WTC11 (cell line): ENCODE measurements around the gene TRAPPC2B. TPM values are rescaled to one million over a fixed set of nuclear protein-coding genes. Genes with fewer than 3 reads are reported as not detected.

ENCODE experiments used
- ATAC-seq: fragments of 200-7000 bp; cut with Tn5 transposase; 2 replicates; pipeline ENCODE4 v1.10.0; 2021; ENCODE audit warnings: mild to moderate bottlenecking, moderate library complexity
- CTCF ChIA-PET: fragments of 300-600 bp; sonication (Branson Sonifier 250); formaldehyde crosslinking; loops from one replicate; lab custom pipeline; 2021; ENCODE audit warnings: antibody characterized with exemption; lab: Charles Lee
- POLR2A ChIA-PET: fragments of 350-600 bp; sonication (Branson Sonifier 250); formaldehyde crosslinking; loops from one replicate; lab custom pipeline; 2021; ENCODE audit warnings: antibody characterized with exemption; lab: Charles Lee
- DNase-seq: peaks from one replicate; pipeline ENCODE4 v3.0.0; 2021; ENCODE audit warnings: low spot score
- H3K27ac Mint-ChIP-seq: 2 replicates; pipeline ENCODE4 v1.8.0; 2021; ENCODE audit warnings: mixed read lengths
- H3K27me3 Mint-ChIP-seq: 2 replicates; pipeline ENCODE4 v1.8.0; 2021; ENCODE audit warnings: low read depth, mild to moderate bottlenecking, moderate library complexity, mixed read lengths
- H3K36me3 Mint-ChIP-seq: 2 replicates; pipeline ENCODE4 v1.8.0; 2021; ENCODE audit warnings: mixed read lengths
- H3K4me1 Mint-ChIP-seq: 2 replicates; pipeline ENCODE4 v1.8.0; 2022; ENCODE audit warnings: mixed read lengths
- H3K4me3 Mint-ChIP-seq: 2 replicates; pipeline ENCODE4 v1.8.0; 2021; ENCODE audit warnings: mild to moderate bottlenecking, moderate library complexity, mixed read lengths
- H3K9me3 Mint-ChIP-seq: 2 replicates; pipeline ENCODE4 v1.8.0; 2021; ENCODE audit warnings: mixed read lengths
- ATF1 ChIP-seq: sonication (generic); formaldehyde crosslinking; IDR thresholded peaks from 2 replicates; pipeline ENCODE4 v1.8.1; 2023; ENCODE audit warnings: mild to moderate bottlenecking, moderate library complexity, missing genetic modification reagents
- CREM ChIP-seq: sonication (generic); formaldehyde crosslinking; IDR thresholded peaks from 2 replicates; pipeline ENCODE4 v1.8.1; 2022; ENCODE audit warnings: mild to moderate bottlenecking, missing genetic modification reagents, moderate library complexity
- ELF4 ChIP-seq: sonication (generic); formaldehyde crosslinking; IDR thresholded peaks from 2 replicates; pipeline ENCODE4 v1.8.1; 2022; ENCODE audit warnings: low read depth, mild to moderate bottlenecking, moderate library complexity, missing genetic modification reagents
- EMX1 ChIP-seq: fragments of 250-450 bp; sonication (Bioruptor Pico); IDR thresholded peaks from 2 replicates; pipeline ENCODE4 v1.8.0; 2021; ENCODE audit warnings: mild to moderate bottlenecking
- FOXJ3 ChIP-seq: sonication (generic); formaldehyde crosslinking; IDR thresholded peaks from 2 replicates; pipeline ENCODE4 v1.9.0; 2021; ENCODE audit warnings: missing genetic modification reagents, mild to moderate bottlenecking, borderline replicate concordance
- FOXK1 ChIP-seq: sonication (generic); formaldehyde crosslinking; IDR thresholded peaks from 2 replicates; pipeline ENCODE4 v1.8.0; 2022; ENCODE audit warnings: mild to moderate bottlenecking, moderate library complexity, missing genetic modification reagents
- FOXP1 ChIP-seq: sonication (generic); formaldehyde crosslinking; IDR thresholded peaks from 2 replicates; pipeline ENCODE4 v1.8.0; 2022; ENCODE audit warnings: missing genetic modification reagents, mild to moderate bottlenecking, moderate library complexity, borderline replicate concordance
- GABPB1 ChIP-seq: sonication (generic); formaldehyde crosslinking; IDR thresholded peaks from 2 replicates; pipeline ENCODE4 v1.8.1; 2023; ENCODE audit warnings: mild to moderate bottlenecking, missing genetic modification reagents
- JAZF1 ChIP-seq: fragments of 250-450 bp; sonication (Bioruptor Pico); IDR thresholded peaks from 2 replicates; pipeline ENCODE4 v1.9.0; 2021; ENCODE audit warnings: moderate library complexity, mild to moderate bottlenecking, inconsistent platforms
- MYBL2 ChIP-seq: sonication (generic); formaldehyde crosslinking; IDR thresholded peaks from 2 replicates; pipeline ENCODE4 v1.8.1; 2023; ENCODE audit warnings: mild to moderate bottlenecking, moderate library complexity, missing genetic modification reagents
- NFYB ChIP-seq: sonication (generic); formaldehyde crosslinking; conservative IDR thresholded peaks from 2 replicates; pipeline ENCODE4 v1.8.0; 2022; ENCODE audit warnings: low read depth, missing genetic modification reagents
- NR3C1 ChIP-seq: sonication (generic); formaldehyde crosslinking; conservative IDR thresholded peaks from 2 replicates; pipeline ENCODE4 v1.8.1; 2023; ENCODE audit warnings: low read depth, mild to moderate bottlenecking, missing genetic modification reagents
- RORB ChIP-seq: fragments of 250-450 bp; sonication (Bioruptor Pico); IDR thresholded peaks from 2 replicates; pipeline ENCODE4 v1.9.0; 2021; ENCODE audit warnings: mild to moderate bottlenecking
- SP1 ChIP-seq: sonication (generic); formaldehyde crosslinking; conservative IDR thresholded peaks from 2 replicates; pipeline ENCODE4 v1.8.1; 2022; ENCODE audit warnings: missing genetic modification reagents
- TEAD1 ChIP-seq: sonication (generic); formaldehyde crosslinking; IDR thresholded peaks from 2 replicates; pipeline ENCODE4 v1.8.0; 2022; ENCODE audit warnings: mild to moderate bottlenecking, missing genetic modification reagents
- ZNF263 ChIP-seq: sonication (generic); formaldehyde crosslinking; IDR thresholded peaks from 2 replicates; pipeline ENCODE4 v1.8.1; 2022; ENCODE audit warnings: low read depth, mild to moderate bottlenecking, moderate library complexity, missing genetic modification reagents
- ZNF423 ChIP-seq: fragments of 250-450 bp; sonication (Bioruptor Pico); IDR thresholded peaks from 2 replicates; pipeline ENCODE4 v2.1.2; 2022; ENCODE audit warnings: mild to moderate bottlenecking, moderate library complexity
- total RNA-seq: library from RNA; stranded (reverse); gene quantifications from 3 replicates; pipeline ENCODE4 v1.2.3, GENCODE V29; 2021
- TF ChIP-seq, protein P1 (sequence below): fragments of 250-450 bp; sonication (Bioruptor Pico); IDR thresholded peaks from 2 replicates; pipeline ENCODE4 v1.8.0; 2021; ENCODE audit warnings: mild to moderate bottlenecking
- TF ChIP-seq, protein P2 (sequence below): sonication (generic); formaldehyde crosslinking; IDR thresholded peaks from 2 replicates; pipeline ENCODE4 v1.8.0; 2023; ENCODE audit warnings: missing genetic modification reagents
- TF ChIP-seq, protein P3 (sequence below): sonication (generic); formaldehyde crosslinking; IDR thresholded peaks from 2 replicates; pipeline ENCODE4 v1.8.1; 2023; ENCODE audit warnings: mild to moderate bottlenecking, missing genetic modification reagents, moderate library complexity
- TF ChIP-seq, protein P4 (sequence below): sonication (generic); formaldehyde crosslinking; IDR thresholded peaks from 2 replicates; pipeline ENCODE4 v1.8.0; 2022; ENCODE audit warnings: mild to moderate bottlenecking, missing genetic modification reagents
- TF ChIP-seq, protein P5 (sequence below): sonication (generic); formaldehyde crosslinking; IDR thresholded peaks from 2 replicates; pipeline ENCODE4 v1.8.0; 2022; ENCODE audit warnings: mild to moderate bottlenecking, missing genetic modification reagents
- TF ChIP-seq, protein P6 (sequence below): fragments of 250-450 bp; sonication (Bioruptor Pico); IDR thresholded peaks from 2 replicates; pipeline ENCODE4 v1.9.0; 2021; ENCODE audit warnings: mild to moderate bottlenecking

TRAPPC2B gene
- total RNA-seq, 1 experiment from 2014 or later: 10.5 TPM

DNA sequence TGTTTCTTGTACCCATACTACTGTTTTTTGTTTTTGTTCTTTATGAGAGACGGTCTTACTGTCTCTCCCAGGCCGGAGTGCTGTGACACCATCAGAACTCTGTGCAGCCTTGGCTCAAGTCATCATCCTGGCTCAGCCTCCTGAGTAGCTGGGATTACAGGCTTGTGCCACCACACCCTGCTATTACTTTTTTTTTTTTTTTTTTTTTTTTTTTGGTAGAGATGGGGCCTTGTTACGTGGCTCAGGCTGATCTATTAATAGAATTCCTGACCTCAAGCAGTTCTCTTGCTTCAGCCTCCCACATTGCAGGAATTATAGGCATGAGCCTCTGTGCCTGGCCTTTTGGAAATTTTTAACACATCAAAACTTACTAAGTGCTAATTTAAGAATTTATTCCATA is 15.2 kb upstream of the TRAPPC2B start (continued):
- TF ChIP-seq, protein P1, sequence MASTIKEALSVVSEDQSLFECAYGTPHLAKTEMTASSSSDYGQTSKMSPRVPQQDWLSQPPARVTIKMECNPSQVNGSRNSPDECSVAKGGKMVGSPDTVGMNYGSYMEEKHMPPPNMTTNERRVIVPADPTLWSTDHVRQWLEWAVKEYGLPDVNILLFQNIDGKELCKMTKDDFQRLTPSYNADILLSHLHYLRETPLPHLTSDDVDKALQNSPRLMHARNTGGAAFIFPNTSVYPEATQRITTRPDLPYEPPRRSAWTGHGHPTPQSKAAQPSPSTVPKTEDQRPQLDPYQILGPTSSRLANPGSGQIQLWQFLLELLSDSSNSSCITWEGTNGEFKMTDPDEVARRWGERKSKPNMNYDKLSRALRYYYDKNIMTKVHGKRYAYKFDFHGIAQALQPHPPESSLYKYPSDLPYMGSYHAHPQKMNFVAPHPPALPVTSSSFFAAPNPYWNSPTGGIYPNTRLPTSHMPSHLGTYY (CRISPR knock-in tag): no peak
- no peak for TF ChIP-seq JAZF1
- no peak for TF ChIP-seq FOXJ3 (CRISPR knock-in tag)
- TF ChIP-seq ATF1: no peak
- no peak for TF ChIP-seq RORB
- TF ChIP-seq EMX1: no peak
- no peak for TF ChIP-seq ZNF263 (CRISPR knock-in tag)
- TF ChIP-seq SP1 (CRISPR knock-in tag): no peak
- TF ChIP-seq, protein P2, sequence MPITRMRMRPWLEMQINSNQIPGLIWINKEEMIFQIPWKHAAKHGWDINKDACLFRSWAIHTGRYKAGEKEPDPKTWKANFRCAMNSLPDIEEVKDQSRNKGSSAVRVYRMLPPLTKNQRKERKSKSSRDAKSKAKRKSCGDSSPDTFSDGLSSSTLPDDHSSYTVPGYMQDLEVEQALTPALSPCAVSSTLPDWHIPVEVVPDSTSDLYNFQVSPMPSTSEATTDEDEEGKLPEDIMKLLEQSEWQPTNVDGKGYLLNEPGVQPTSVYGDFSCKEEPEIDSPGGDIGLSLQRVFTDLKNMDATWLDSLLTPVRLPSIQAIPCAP: no peak
- TF ChIP-seq, protein P3, sequence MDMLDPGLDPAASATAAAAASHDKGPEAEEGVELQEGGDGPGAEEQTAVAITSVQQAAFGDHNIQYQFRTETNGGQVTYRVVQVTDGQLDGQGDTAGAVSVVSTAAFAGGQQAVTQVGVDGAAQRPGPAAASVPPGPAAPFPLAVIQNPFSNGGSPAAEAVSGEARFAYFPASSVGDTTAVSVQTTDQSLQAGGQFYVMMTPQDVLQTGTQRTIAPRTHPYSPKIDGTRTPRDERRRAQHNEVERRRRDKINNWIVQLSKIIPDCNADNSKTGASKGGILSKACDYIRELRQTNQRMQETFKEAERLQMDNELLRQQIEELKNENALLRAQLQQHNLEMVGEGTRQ (CRISPR knock-in tag): no peak
- TF ChIP-seq NR3C1 (CRISPR knock-in tag): no peak
- no peak for TF ChIP-seq ZNF423 (CRISPR knock-in tag)

DNA sequence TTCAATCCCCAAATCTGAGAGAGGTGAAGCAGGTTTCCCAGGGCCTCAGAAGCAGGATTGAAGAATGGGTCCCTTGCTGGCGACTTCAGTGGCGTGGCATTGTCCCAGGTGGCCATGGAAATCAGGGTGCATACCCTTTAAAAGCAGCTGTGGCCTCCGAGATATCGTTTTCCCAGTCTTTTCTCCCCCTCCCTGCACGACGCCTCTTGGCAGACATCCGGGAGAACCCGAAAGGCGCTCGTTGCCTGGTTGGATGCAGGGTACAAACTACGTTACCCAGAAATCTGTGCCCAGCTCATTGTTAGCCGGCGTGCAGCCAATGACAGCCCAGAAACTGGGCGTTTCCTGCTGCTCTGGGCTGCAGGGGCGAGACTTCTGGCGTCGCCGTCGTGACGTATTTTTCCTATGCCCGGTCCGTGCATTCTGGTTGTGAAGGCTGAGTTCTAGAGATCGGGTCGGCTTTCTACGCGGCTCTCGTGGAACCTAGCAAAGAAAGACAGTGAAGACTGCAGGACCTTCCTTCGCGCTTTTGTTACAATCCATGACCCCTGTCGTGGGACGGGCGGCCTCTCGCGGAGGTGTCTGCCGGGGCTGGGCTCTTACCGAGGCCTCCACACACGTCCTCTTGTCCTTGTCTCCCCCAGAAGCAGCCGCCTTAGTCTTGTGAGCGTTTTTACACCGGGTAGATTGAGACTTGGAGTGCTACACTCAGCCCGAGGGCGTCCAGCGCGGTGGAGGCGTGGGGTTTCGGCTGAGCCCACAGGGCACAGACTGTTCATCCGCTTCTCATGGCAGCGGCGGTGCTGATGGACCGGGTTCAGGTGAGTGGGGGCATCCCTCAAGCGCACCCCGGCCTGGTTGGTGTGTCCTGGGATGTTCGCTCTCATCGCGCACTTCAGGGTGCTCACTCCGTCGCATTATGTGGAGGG is 12.2 kb upstream of the TRAPPC2B start, which contains the start of gene ZNF304:
Gene ZNF304 (plus strand): TSS at position 395 of the 929 bp plus-strand sequence. CDS start 394 bp downstream, at position 789.
- ChIA-PET CTCF (interaction anchor here (0.6 to 1.1 kb wide), 5 partner anchors 9 to 49 kb away, joined by 3 to 9 read pairs (median 5); partner anchors contain the start of genes ZNF543 and ZNF548), POLR2A (interaction anchor here (0.7 to 1.1 kb wide), 2 partner anchors 29 to 38 kb away, joined by 3 to 6 read pairs; partner anchors contain the start of gene ZNF548)
- Mint-ChIP-seq H3K4me1 (peaks cover 20% of the 10 kb centered on the region), H3K36me3 (peaks cover 19% of the 10 kb centered on the region), H3K27me3 (peaks cover 13% of the 10 kb centered on the region), H3K4me3 (peak within 1 kb of the TSS; percentile 87), H3K27ac (peak within 1 kb of the TSS; percentile 93), H3K9me3 (no peaks in the 10 kb centered on the region)
- DNase-seq (peak; percentile 93), ATAC-seq (peak; percentile 100)
- no peak for TF ChIP-seq ELF4 (CRISPR knock-in tag)
- TF ChIP-seq GABPB1 (CRISPR knock-in tag): peak; percentile 50; the same call in 1 of the 2 replicates
- peak; percentile 70; the same call in 1 of the 2 replicates for TF ChIP-seq ATF1
- TF ChIP-seq, protein P4, sequence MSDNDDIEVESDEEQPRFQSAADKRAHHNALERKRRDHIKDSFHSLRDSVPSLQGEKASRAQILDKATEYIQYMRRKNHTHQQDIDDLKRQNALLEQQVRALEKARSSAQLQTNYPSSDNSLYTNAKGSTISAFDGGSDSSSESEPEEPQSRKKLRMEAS (CRISPR knock-in tag): peak; percentile 58; the same call in 1 of the 2 replicates
- peak; percentile 67 for TF ChIP-seq FOXK1 (CRISPR knock-in tag)
- TF ChIP-seq TEAD1 (CRISPR knock-in tag): no peak
- TF ChIP-seq FOXP1 (CRISPR knock-in tag): peak; percentile 10; the same call in 1 of the 2 replicates
- TF ChIP-seq, protein P5, sequence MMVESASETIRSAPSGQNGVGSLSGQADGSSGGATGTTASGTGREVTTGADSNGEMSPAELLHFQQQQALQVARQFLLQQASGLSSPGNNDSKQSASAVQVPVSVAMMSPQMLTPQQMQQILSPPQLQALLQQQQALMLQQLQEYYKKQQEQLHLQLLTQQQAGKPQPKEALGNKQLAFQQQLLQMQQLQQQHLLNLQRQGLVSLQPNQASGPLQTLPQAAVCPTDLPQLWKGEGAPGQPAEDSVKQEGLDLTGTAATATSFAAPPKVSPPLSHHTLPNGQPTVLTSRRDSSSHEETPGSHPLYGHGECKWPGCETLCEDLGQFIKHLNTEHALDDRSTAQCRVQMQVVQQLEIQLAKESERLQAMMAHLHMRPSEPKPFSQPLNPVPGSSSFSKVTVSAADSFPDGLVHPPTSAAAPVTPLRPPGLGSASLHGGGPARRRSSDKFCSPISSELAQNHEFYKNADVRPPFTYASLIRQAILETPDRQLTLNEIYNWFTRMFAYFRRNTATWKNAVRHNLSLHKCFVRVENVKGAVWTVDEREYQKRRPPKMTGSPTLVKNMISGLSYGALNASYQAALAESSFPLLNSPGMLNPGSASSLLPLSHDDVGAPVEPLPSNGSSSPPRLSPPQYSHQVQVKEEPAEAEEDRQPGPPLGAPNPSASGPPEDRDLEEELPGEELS (CRISPR knock-in tag): 0 out of 2 replicates have a peak, but pooled peaks have one; percentile 21
- TF ChIP-seq MYBL2 (CRISPR knock-in tag): 0 out of 2 replicates have a peak, but pooled peaks have one; percentile 45
- peak; percentile 88 for TF ChIP-seq SP1 (CRISPR knock-in tag)
- peak; percentile 97 for TF ChIP-seq CREM (CRISPR knock-in tag)
- peak; percentile 70 for TF ChIP-seq NFYB (CRISPR knock-in tag)
- TF ChIP-seq, protein P6, sequence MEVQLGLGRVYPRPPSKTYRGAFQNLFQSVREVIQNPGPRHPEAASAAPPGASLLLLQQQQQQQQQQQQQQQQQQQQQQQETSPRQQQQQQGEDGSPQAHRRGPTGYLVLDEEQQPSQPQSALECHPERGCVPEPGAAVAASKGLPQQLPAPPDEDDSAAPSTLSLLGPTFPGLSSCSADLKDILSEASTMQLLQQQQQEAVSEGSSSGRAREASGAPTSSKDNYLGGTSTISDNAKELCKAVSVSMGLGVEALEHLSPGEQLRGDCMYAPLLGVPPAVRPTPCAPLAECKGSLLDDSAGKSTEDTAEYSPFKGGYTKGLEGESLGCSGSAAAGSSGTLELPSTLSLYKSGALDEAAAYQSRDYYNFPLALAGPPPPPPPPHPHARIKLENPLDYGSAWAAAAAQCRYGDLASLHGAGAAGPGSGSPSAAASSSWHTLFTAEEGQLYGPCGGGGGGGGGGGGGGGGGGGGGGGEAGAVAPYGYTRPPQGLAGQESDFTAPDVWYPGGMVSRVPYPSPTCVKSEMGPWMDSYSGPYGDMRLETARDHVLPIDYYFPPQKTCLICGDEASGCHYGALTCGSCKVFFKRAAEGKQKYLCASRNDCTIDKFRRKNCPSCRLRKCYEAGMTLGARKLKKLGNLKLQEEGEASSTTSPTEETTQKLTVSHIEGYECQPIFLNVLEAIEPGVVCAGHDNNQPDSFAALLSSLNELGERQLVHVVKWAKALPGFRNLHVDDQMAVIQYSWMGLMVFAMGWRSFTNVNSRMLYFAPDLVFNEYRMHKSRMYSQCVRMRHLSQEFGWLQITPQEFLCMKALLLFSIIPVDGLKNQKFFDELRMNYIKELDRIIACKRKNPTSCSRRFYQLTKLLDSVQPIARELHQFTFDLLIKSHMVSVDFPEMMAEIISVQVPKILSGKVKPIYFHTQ (CRISPR knock-in tag): no peak
